ENCODE measurements around the gene GARNL3.

Gene GARNL3

GRCh38 chr9:127279717-127280285, 15.2 kb downstream of the GARNL3 start (continued):
- no peak for TF ChIP-seq PATZ1 (tag by site-specific recombination; IDR thresholded peaks at IDR 0.05)
- TF ChIP-seq KLF8 (tag by site-specific recombination; IDR thresholded peaks at IDR 0.05): no peak
- no peak for TF ChIP-seq ZSCAN16 (tag by site-specific recombination; IDR thresholded peaks at IDR 0.05)
- no peak for TF ChIP-seq SETDB1 (IDR thresholded peaks at IDR 0.05; ENCODE audit: insufficient read length, low read length)
- TF ChIP-seq TSHZ1 (tag by site-specific recombination; IDR thresholded peaks at IDR 0.05; ENCODE audit: borderline replicate concordance): no peak
- no peak for TF ChIP-seq ZNF624 (tag by site-specific recombination; IDR thresholded peaks at IDR 0.05)

GRCh38 chr9:127280880-127281660, 16.5 kb downstream of the GARNL3 start:
- CTCF ChIA-PET: interaction anchor here (0.7 kb wide), 1 partner anchor 152 kb away, joined by 4 read pairs; no protein-coding TSS in a partner anchor
- Histone ChIP-seq H3K4me1 (ENCODE audit: control insufficient read depth, insufficient read depth, low read length) (no peaks in the 10 kb centered on the region), H3K4me3 (ENCODE audit: low read depth, low read length) (no peak overlapping the region), H3K9me3 (ENCODE audit: control insufficient read depth, insufficient read depth, low read depth, low read length) (no peaks in the 10 kb centered on the region), H3K36me3 (ENCODE audit: control insufficient read depth in 2 of 2, insufficient read depth in 1 of 2, low read length in 2 of 2) (no peaks in the 10 kb centered on the region), H3K27ac (ENCODE audit: extremely low read depth, low read depth, low read length) (no peak overlapping the region)
- POLR2A ChIA-PET: no interaction called here
- no peak for TF ChIP-seq ZNF521 (tag by site-specific recombination; IDR thresholded peaks at IDR 0.05)
- no peak for TF ChIP-seq FEZF1 (tag by site-specific recombination; IDR thresholded peaks at IDR 0.05)
- no peak for TF ChIP-seq ZNF302 (tag by site-specific recombination; IDR thresholded peaks at IDR 0.05; ENCODE audit: low read depth)
- no peak for TF ChIP-seq ZNF626 (tag by site-specific recombination; IDR thresholded peaks at IDR 0.05)
- TF ChIP-seq YY2 (tag by site-specific recombination; IDR thresholded peaks at IDR 0.05): no peak
- TF ChIP-seq ZNF610 (tag by site-specific recombination; IDR thresholded peaks at IDR 0.05; ENCODE audit: borderline replicate concordance): no peak
- no peak for TF ChIP-seq ZBTB17 (tag by site-specific recombination; IDR thresholded peaks at IDR 0.05)
- no peak for TF ChIP-seq ZFP3 (tag by site-specific recombination; IDR thresholded peaks at IDR 0.05; ENCODE audit: low read depth)
- no peak for TF ChIP-seq ZNF148 (tag by site-specific recombination; IDR thresholded peaks at IDR 0.05; ENCODE audit: borderline replicate concordance)
- TF ChIP-seq ZNF140 (tag by site-specific recombination; IDR thresholded peaks at IDR 0.05): no peak
